ENCODE results near the gene CD34. TPM values are rescaled to one million over a fixed set of nuclear protein-coding genes. Genes with fewer than 3 reads are reported as not detected.

Gene CD34
- total and polyA plus RNA-seq, 7 experiments from 2014 or later = 0.02 to 3.4 (median 0.39) TPM; not detected in 3

GRCh38 chr1:207868774-207869721, 41.9 kb downstream of the CD34 start:
- Mint-ChIP-seq H3K27ac (peak overlapping the region; percentile 91 to 98 (median 93)), H3K4me1 (peaks cover 52 to 85% (median 77%) of the 10 kb centered on the region in 7 donors), H3K27me3 (no peaks in the 10 kb centered on the region), H3K4me3 (peak overlapping the region; percentile 74 to 99 (median 94)), H3K36me3 (peaks cover under 1 to 35% (median 11%) of the 10 kb centered on the region in 5 donors), H3K9me3 (no peaks in the 10 kb centered on the region)
- Histone ChIP-seq H3K27me3 (ENCODE audit: control insufficient read depth in 2 of 2, insufficient read depth in 2 of 2, low read length in 2 of 2) (no peaks in the 10 kb centered on the region), H3K27ac (ENCODE audit: low read depth, low read length) (peak overlapping the region; percentile 78), H3K4me3 (ENCODE audit: low read length) (peak overlapping the region; percentile 86), H3K36me3 (ENCODE audit: control insufficient read depth in 2 of 3, insufficient read depth in 3 of 3, low read length in 3 of 3) (peaks cover 3 to 7% (median 4%) of the 10 kb centered on the region in 3 experiments), H3K9me3 (ENCODE audit: control insufficient read depth in 2 of 3, low read length in 3 of 3) (no peaks in the 10 kb centered on the region), H3K4me1 (ENCODE audit: control insufficient read depth in 2 of 2, insufficient read depth in 2 of 2, low read length in 2 of 2) (peaks cover 39 to 80% of the 10 kb centered on the region in 2 donors)
- DNase-seq = peak; percentile 57 to 86 (median 79)
- CTCF ChIA-PET = interaction anchor here (0.7 to 13.8 kb wide), 21 partner anchors 8 to 95 kb away, joined by 3 to 197 read pairs (median 5); no protein-coding TSS in a partner anchor
- POLR2A ChIA-PET = interaction anchor here (0.7 to 20.4 kb wide), 13 partner anchors 9 to 117 kb away, joined by 3 to 547 read pairs (median 6); partner anchors contain the start of gene CD46
- peak; percentile 79 for ATAC-seq
- intact Hi-C loops (cut with micrococcal nuclease) = loop anchor here (1.0 to 5.0 kb wide), 7 partner anchors 14 to 117 kb away; partner anchors contain the start of gene CD46 (in 2 of the 2)

- Mint-ChIP-seq H3K4me3 (peak overlapping the region in 9 of 10 donors; percentile 86 to 99 (median 95)), H3K36me3 (peaks cover 3 to 39% (median 14%) of the 10 kb centered on the region in 5 donors), H3K27ac (peak overlapping the region in 8 of 9 donors; percentile 90 to 97 (median 94)), H3K4me1 (peaks cover 45 to 85% (median 74%) of the 10 kb centered on the region in 7 donors), H3K9me3 (no peaks in the 10 kb centered on the region), H3K27me3 (no peaks in the 10 kb centered on the region)
- peak; percentile 20 for ATAC-seq
- CTCF ChIA-PET = interaction anchor here (0.7 to 13.8 kb wide), 19 partner anchors 8 to 96 kb away, joined by 3 to 197 read pairs (median 5); no protein-coding TSS in a partner anchor
- H3K36me3 ChIP-seq (ENCODE audit: control insufficient read depth in 2 of 3, insufficient read depth in 3 of 3, low read length in 3 of 3) = peaks cover 3 to 7% (median 4%) of the 10 kb centered on the region in 3 experiments
- H3K27me3 ChIP-seq (ENCODE audit: control insufficient read depth in 2 of 2, insufficient read depth in 2 of 2, low read length in 2 of 2) = no peaks in the 10 kb centered on the region
- peak in 6 of 9 donors; percentile 10 to 55 (median 36) for DNase-seq
- H3K4me1 ChIP-seq (ENCODE audit: control insufficient read depth in 2 of 2, insufficient read depth in 2 of 2, low read length in 2 of 2) = peaks cover 39 to 80% of the 10 kb centered on the region in 2 donors
- no peaks in the 10 kb centered on the region for H3K9me3 ChIP-seq (ENCODE audit: control insufficient read depth in 2 of 3, low read length in 3 of 3)
- peak overlapping the region; percentile 86 for H3K4me3 ChIP-seq (ENCODE audit: low read length)
- H3K27ac ChIP-seq (ENCODE audit: low read depth, low read length) = peak overlapping the region; percentile 78
- intact Hi-C loops (cut with micrococcal nuclease) = loop anchor here (1.0 to 5.0 kb wide), 7 partner anchors 14 to 116 kb away; partner anchors contain the start of gene CD46 (in 2 of the 2)
- POLR2A ChIA-PET = interaction anchor here (0.7 to 20.4 kb wide), 15 partner anchors 9 to 117 kb away, joined by 3 to 547 read pairs (median 4); partner anchors contain the start of gene CD46
These were observed 42.6 kb downstream of the CD34 start for GRCh38 chr1:207868251-207868773.

GRCh38 chr1:207867136-207868109, 43.5 kb downstream of the CD34 start:
- Mint-ChIP-seq H3K4me1 (peaks cover 36 to 85% (median 74%) of the 10 kb centered on the region in 7 donors), H3K9me3 (no peaks in the 10 kb centered on the region), H3K4me3 (peak overlapping the region in 9 of 10 donors; percentile 86 to 99 (median 95)), H3K36me3 (peaks cover 3 to 47% (median 15%) of the 10 kb centered on the region in 5 donors), H3K27me3 (no peaks in the 10 kb centered on the region), H3K27ac (peak overlapping the region in 8 of 9 donors; percentile 90 to 97 (median 94))
- ATAC-seq = peak; percentile 42
- intact Hi-C loops (cut with micrococcal nuclease) = loop anchor here (1.0 to 5.0 kb wide), 7 partner anchors 15 to 115 kb away; partner anchors contain the start of gene CD46 (in 2 of the 2)
- peak overlapping the region; percentile 78 for H3K27ac ChIP-seq (ENCODE audit: low read depth, low read length)
- peaks cover 37 to 78% of the 10 kb centered on the region in 2 donors for H3K4me1 ChIP-seq (ENCODE audit: control insufficient read depth in 2 of 2, insufficient read depth in 2 of 2, low read length in 2 of 2)
- DNase-seq = peak in 7 of 9 donors; percentile 32 to 60 (median 55)
- H3K9me3 ChIP-seq (ENCODE audit: control insufficient read depth in 2 of 3, low read length in 3 of 3) = no peaks in the 10 kb centered on the region
- no peaks in the 10 kb centered on the region for H3K27me3 ChIP-seq (ENCODE audit: control insufficient read depth in 2 of 2, insufficient read depth in 2 of 2, low read length in 2 of 2)
- POLR2A ChIA-PET = interaction anchor here (0.7 to 20.4 kb wide), 11 partner anchors 10 to 95 kb away, joined by 3 to 547 read pairs (median 7); no protein-coding TSS in a partner anchor
- CTCF ChIA-PET = interaction anchor here (0.6 to 13.8 kb wide), 14 partner anchors 9 to 96 kb away, joined by 3 to 197 read pairs (median 6); no protein-coding TSS in a partner anchor
- peak overlapping the region; percentile 86 for H3K4me3 ChIP-seq (ENCODE audit: low read length)
- peaks cover 3 to 7% (median 4%) of the 10 kb centered on the region in 3 experiments for H3K36me3 ChIP-seq (ENCODE audit: control insufficient read depth in 2 of 3, insufficient read depth in 3 of 3, low read length in 3 of 3)

GRCh38 chr1:207866471-207867135, 44.3 kb downstream of the CD34 start:
- peak overlapping the region in 9 of 10 donors; percentile 86 to 99 (median 95) for H3K4me3 Mint-ChIP-seq
- DNase-seq (peak in 6 of 9 donors; percentile 17 to 69 (median 38)), ATAC-seq (peak; percentile 33)
- Histone ChIP-seq H3K36me3 (ENCODE audit: control insufficient read depth in 2 of 3, insufficient read depth in 3 of 3, low read length in 3 of 3) (peaks cover 3 to 7% (median 4%) of the 10 kb centered on the region in 3 experiments), H3K27me3 (ENCODE audit: control insufficient read depth in 2 of 2, insufficient read depth in 2 of 2, low read length in 2 of 2) (no peaks in the 10 kb centered on the region), H3K27ac (ENCODE audit: low read depth, low read length) (peak overlapping the region; percentile 78), H3K4me1 (ENCODE audit: control insufficient read depth in 2 of 2, insufficient read depth in 2 of 2, low read length in 2 of 2) (peaks cover 43 to 77% of the 10 kb centered on the region in 2 donors), H3K9me3 (ENCODE audit: control insufficient read depth in 2 of 3, low read length in 3 of 3) (no peaks in the 10 kb centered on the region), H3K4me3 (ENCODE audit: low read length) (peak overlapping the region; percentile 86)
- ChIA-PET CTCF (interaction anchor here (0.6 to 13.8 kb wide), 6 partner anchors 18 to 97 kb away, joined by 3 to 197 read pairs (median 18); no protein-coding TSS in a partner anchor), POLR2A (interaction anchor here (2.2 to 20.4 kb wide), 3 partner anchors 11 to 38 kb away, joined by 17 to 547 read pairs (median 35); no protein-coding TSS in a partner anchor)
- intact Hi-C loops (cut with micrococcal nuclease) = loop anchor here (5.0 kb wide), 1 partner anchor 114 kb away; the partner anchor contains the start of gene CD46 (in 2 of the 2)
- H3K27me3 Mint-ChIP-seq = no peaks in the 10 kb centered on the region
- peak overlapping the region in 8 of 9 donors; percentile 90 to 97 (median 94) for H3K27ac Mint-ChIP-seq
- peaks cover 28 to 87% (median 75%) of the 10 kb centered on the region in 7 donors for H3K4me1 Mint-ChIP-seq
- no peaks in the 10 kb centered on the region for H3K9me3 Mint-ChIP-seq
- peaks cover 3 to 54% (median 23%) of the 10 kb centered on the region in 5 donors for H3K36me3 Mint-ChIP-seq
